HepG2 (cell line): ENCODE data around the gene IFT80. TPM values are rescaled to one million over a fixed set of nuclear protein-coding genes. Genes with fewer than 3 reads are reported as not detected.

Source experiments
- ATAC-seq: fragments of 200-7000 bp; cut with Tn5 transposase; 3 replicates; pipeline ENCODE4 v1.9.1; 2020; ENCODE audit warnings: mild to moderate bottlenecking, moderate library complexity
- BruUV-seq: library from RNA; stranded (reverse); fragments of 400-500 nt; replicated peaks from 2 replicates; lab custom pipeline; 2021; lab: Mats Ljungman, UMichigan
- CTCF ChIA-PET: fragments of 300-600 bp; formaldehyde crosslinking; extraction: SDS; loops from one replicate; lab custom pipeline; 2021; ENCODE audit warnings: low total read pairs, inconsistent platforms, low intra/inter-chr PET ratio; lab: Yijun Ruan, JAX
- POLR2A ChIA-PET: fragments of 350-600 bp; sonication (Branson Sonifier 250); formaldehyde crosslinking; loops from one replicate; lab custom pipeline; 2020; ENCODE audit warnings: antibody characterized with exemption, inconsistent platforms; lab: Yijun Ruan, JAX
- DNase-seq: peaks from one replicate; pipeline ENCODE4 v3.0.0-alpha.2; 2015; ENCODE audit warnings: low spot score
- FAIRE-seq: peaks from 3 replicates; lab custom pipeline; 2011; peaks lifted over from hg19 to GRCh38; lab: Jason Lieb, UNC
- H2AFZ ChIP-seq: one replicate; pipeline ENCODE4 v1.6.1; 2011; ENCODE audit warnings: low read length, inconsistent platforms
- H3K27ac ChIP-seq: fragments of 300-600 bp; 3 replicates; pipeline ENCODE4 v1.8.0; 2011; ENCODE audit warnings: mixed run types, mild to moderate bottlenecking, mixed read lengths, low read length, inconsistent platforms; ENCODE audit not compliant: insufficient read depth; ENCODE audit errors: extremely low read length
- H3K27me3 ChIP-seq, 2 experiments: fragments of 200-600 bp in 1 of 2; 2 replicates in 1 of 2; 3 replicates in 1 of 2; pipeline versions ENCODE4 v1.6.0 to v1.8.0; 2011; ENCODE audit warnings: low read length in 2 of 2, mild to moderate bottlenecking in 2 of 2, moderate library complexity in 2 of 2, inconsistent platforms in 1 of 2; ENCODE audit not compliant: insufficient read depth in 2 of 2, control insufficient read depth in 1 of 2
- H3K36me3 ChIP-seq, 2 experiments: fragments of 200-600 bp in 1 of 2; replicated peaks in 1 of 2; 2 replicates in 1 of 2; 3 replicates in 1 of 2; pipeline versions ENCODE4 v1.5.1 to v1.8.0; 2011; ENCODE audit warnings: low read length in 2 of 2, inconsistent platforms in 1 of 2; ENCODE audit not compliant: insufficient read depth in 2 of 2, control insufficient read depth in 1 of 2
- H3K4me1 ChIP-seq: 2 replicates; pipeline ENCODE4 v1.5.1; 2012; ENCODE audit warnings: low read length, inconsistent platforms; ENCODE audit not compliant: insufficient read depth
- H3K4me2 ChIP-seq: 2 replicates; pipeline ENCODE4 v1.6.0; 2011; ENCODE audit warnings: low read depth, low read length, inconsistent platforms
- H3K4me3 ChIP-seq, 3 experiments: fragments of 200-600 bp in 1 of 3; sonication (generic), shearing (Covaris generic) in 1 of 3; replicated peaks in 1 of 3; 2 replicates each; pipeline ENCODE4 v1.5.1; 2011 to 2016; ENCODE audit warnings: low read length in 3 of 3, inconsistent platforms in 2 of 3, low read depth in 2 of 3, mild to moderate bottlenecking in 2 of 3, control low read depth in 1 of 3, mixed read lengths in 1 of 3; ENCODE audit not compliant: insufficient read depth in 1 of 3
- H3K79me2 ChIP-seq: one replicate; pipeline ENCODE4 v1.6.1; 2011; ENCODE audit warnings: low read length, inconsistent platforms; ENCODE audit not compliant: insufficient read depth
- H3K9ac ChIP-seq: 2 replicates; pipeline ENCODE4 v1.6.0; 2011; ENCODE audit warnings: mild to moderate bottlenecking, low read depth, low read length, inconsistent platforms; ENCODE audit not compliant: insufficient read depth
- H3K9me3 ChIP-seq: 2 replicates; pipeline ENCODE4 v1.5.1; 2012; ENCODE audit warnings: mild to moderate bottlenecking, low read length
- H4K20me1 ChIP-seq: 2 replicates; pipeline ENCODE4 v1.6.0; 2011; ENCODE audit warnings: inconsistent platforms, mild to moderate bottlenecking, low read length, moderate library complexity; ENCODE audit not compliant: insufficient read depth
- FOSL2 ChIP-seq: sonication (generic); formaldehyde crosslinking; IDR thresholded peaks from 2 replicates; pipeline ENCODE4 v1.4.0; 2020; ENCODE audit warnings: missing genetic modification reagents
- JARID2 ChIP-seq: sonication (generic); formaldehyde crosslinking; IDR thresholded peaks from 2 replicates; pipeline ENCODE4 v1.8.1; 2023; ENCODE audit warnings: missing genetic modification reagents, inconsistent platforms; ENCODE audit not compliant: insufficient replicate concordance
- KDM3A ChIP-seq: IDR thresholded peaks from 2 replicates; pipeline ENCODE4 v1.6.1; 2018; ENCODE audit warnings: low read depth, missing compliant biosample characterization
- KLF9 ChIP-seq: IDR thresholded peaks from 2 replicates; pipeline ENCODE4 v1.6.1; 2016; ENCODE audit warnings: low read depth
- RBM39 ChIP-seq: fragments of 200-400 bp; formaldehyde crosslinking; IDR thresholded peaks from one replicate; pipeline ENCODE4 v1.6.1; 2018; ENCODE audit warnings: antibody characterized with exemption, mild to moderate bottlenecking, low read depth, low read length; ENCODE audit not compliant: poor library complexity, severe bottlenecking
- REXO4 ChIP-seq: sonication (generic); formaldehyde crosslinking; IDR thresholded peaks from 2 replicates; pipeline ENCODE4 v1.8.0; 2022; ENCODE audit warnings: missing genetic modification reagents, mild to moderate bottlenecking, borderline replicate concordance
- TEAD3 ChIP-seq: optimal IDR thresholded peaks from 2 replicates; pipeline ENCODE3; 2016; ENCODE audit warnings: borderline replicate concordance
- U2AF2 ChIP-seq: fragments of 200-400 bp; formaldehyde crosslinking; IDR thresholded peaks from 2 replicates; pipeline ENCODE4 v1.6.1; 2017; ENCODE audit warnings: low read depth, mild to moderate bottlenecking, low read length
- ZMYM4 ChIP-seq: sonication (generic); formaldehyde crosslinking; IDR thresholded peaks from 2 replicates; pipeline ENCODE4 v1.8.1; 2023; ENCODE audit warnings: mild to moderate bottlenecking, missing genetic modification reagents
- ZNF761 ChIP-seq: sonication (generic); formaldehyde crosslinking; conservative IDR thresholded peaks from 2 replicates; pipeline ENCODE4 v1.4.0; 2020; ENCODE audit warnings: mild to moderate bottlenecking, missing genetic modification reagents
- WGBS: methylation state at CpG from one replicate; pipeline ENCODE4 v1.1.6; 2017; ENCODE audit warnings: low lambda C conversion rate; 5-methylcytosine and 5-hydroxymethylcytosine counted together
- in situ Hi-C: cut with HindIII; loops from 2 replicates; pipeline ENCODE4 v1.10.0; 2017; ENCODE audit warnings: low pct_unique_long_range_greater_than_20kb; ENCODE audit not compliant: extremely low pct_ligation_motif_present
- intact Hi-C: fragments of 100-400 bp; cut with micrococcal nuclease; formaldehyde crosslinking; loops from one replicate; pipeline ENCODE4 v1.10.0; 2022; ENCODE audit not compliant: unreplicated experiment
- polyA plus RNA-seq, 8 experiments: library from polyadenylated mRNA; depleted of rRNA in 3 of 8; stranded (reverse) in 7 of 8; unstranded in 1 of 8; fragments of >200 nt; fragmentation: Illumina TruSeq in 4 of 8; extraction: Trizol in 4 of 8; gene quantifications; 2 replicates each; pipeline versions ENCODE4 v1.2.1 to v1.2.3, GENCODE V29; 2011 to 2016; ENCODE audit warnings: low read depth in 4 of 8, missing spikeins in 1 of 8, mixed read lengths in 1 of 8; ENCODE audit not compliant: insufficient read depth in 1 of 8
- total RNA-seq, 5 experiments: library from RNA; depleted of rRNA; stranded (reverse); fragments of >200 nt; fragmentation: Illumina TruSeq; extraction: Trizol; gene quantifications; 2 replicates each; pipeline ENCODE4 v1.2.3, GENCODE V29; 2016; ENCODE audit warnings: low read depth in 1 of 5
- TF ChIP-seq, protein P1 (sequence below): sonication (generic); formaldehyde crosslinking; IDR thresholded peaks from 2 replicates; pipeline ENCODE4 v1.4.0; 2020; ENCODE audit warnings: missing genetic modification reagents
- TF ChIP-seq, protein P2 (sequence below): sonication (generic); formaldehyde crosslinking; IDR thresholded peaks from 2 replicates; pipeline ENCODE4 v1.4.0; 2020; ENCODE audit warnings: missing genetic modification reagents
- TF ChIP-seq, protein P3 (sequence below): sonication (generic); formaldehyde crosslinking; IDR thresholded peaks from 2 replicates; pipeline ENCODE4 v1.8.1; 2023; ENCODE audit warnings: mild to moderate bottlenecking, missing genetic modification reagents

The IFT80 gene
- total and polyA plus RNA-seq, 2 of the 13 experiments (the other 11 are each of a cell fraction or from before 2014, with no cell fraction given) = 11.4 to 15.7 TPM

DNA sequence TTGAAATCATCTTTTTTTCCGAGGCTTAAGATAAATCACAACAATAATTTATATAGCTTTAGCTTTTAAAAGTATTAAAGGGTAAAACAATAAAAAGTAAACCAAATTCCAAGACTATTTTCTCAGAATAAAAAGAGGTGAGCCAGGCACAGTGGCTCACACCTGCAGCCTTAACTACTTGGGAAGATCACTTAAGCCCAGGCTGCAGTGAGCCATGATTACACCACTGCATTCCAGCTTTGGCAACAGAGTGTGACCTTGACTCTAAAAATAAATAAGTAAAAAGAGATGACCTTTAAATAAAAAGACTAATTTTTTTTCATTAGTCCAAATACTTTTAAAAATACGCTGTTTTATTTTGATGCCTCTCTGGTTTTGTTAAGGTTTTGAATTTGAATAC lies 119.4 kb downstream of the IFT80 start:
- H3K4me1 ChIP-seq = no peaks in the 10 kb centered on the region
- FAIRE-seq = no peak
- H3K79me2 ChIP-seq = no peaks in the 10 kb centered on the region
- H4K20me1 ChIP-seq = no peaks in the 10 kb centered on the region
- in situ Hi-C loops = no loop called here
- WGBS = 89% methylated on average over 2 of the region's 2 CpGs
- H3K9me3 ChIP-seq = no peaks in the 10 kb centered on the region
- H3K27ac ChIP-seq = no peak overlapping the region
- POLR2A ChIA-PET = no interaction called here
- H2AFZ ChIP-seq = no peak overlapping the region
- intact Hi-C loops = no loop called here
- TF ChIP-seq, protein P1, sequence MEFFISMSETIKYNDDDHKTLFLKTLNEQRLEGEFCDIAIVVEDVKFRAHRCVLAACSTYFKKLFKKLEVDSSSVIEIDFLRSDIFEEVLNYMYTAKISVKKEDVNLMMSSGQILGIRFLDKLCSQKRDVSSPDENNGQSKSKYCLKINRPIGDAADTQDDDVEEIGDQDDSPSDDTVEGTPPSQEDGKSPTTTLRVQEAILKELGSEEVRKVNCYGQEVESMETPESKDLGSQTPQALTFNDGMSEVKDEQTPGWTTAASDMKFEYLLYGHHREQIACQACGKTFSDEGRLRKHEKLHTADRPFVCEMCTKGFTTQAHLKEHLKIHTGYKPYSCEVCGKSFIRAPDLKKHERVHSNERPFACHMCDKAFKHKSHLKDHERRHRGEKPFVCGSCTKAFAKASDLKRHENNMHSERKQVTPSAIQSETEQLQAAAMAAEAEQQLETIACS (CRISPR knock-in tag) = no peak
- TF ChIP-seq TEAD3 = peak; percentile 40
- TF ChIP-seq, all 625 proteins: peak for 1
- CTCF ChIA-PET = no interaction called here
- Histone ChIP-seq H3K4me3 (no peak overlapping the region), H3K4me2 (no peak overlapping the region), H3K9ac (no peak overlapping the region), H3K27me3 (no peaks in the 10 kb centered on the region), H3K36me3 (peaks cover 0 to 2% of the 10 kb centered on the region in 2 experiments; a peak in 1 of 5 replicates)
- ATAC-seq (no peak), DNase-seq (peak; percentile 22)
- no TSS peak for BruUV-seq

DNA sequence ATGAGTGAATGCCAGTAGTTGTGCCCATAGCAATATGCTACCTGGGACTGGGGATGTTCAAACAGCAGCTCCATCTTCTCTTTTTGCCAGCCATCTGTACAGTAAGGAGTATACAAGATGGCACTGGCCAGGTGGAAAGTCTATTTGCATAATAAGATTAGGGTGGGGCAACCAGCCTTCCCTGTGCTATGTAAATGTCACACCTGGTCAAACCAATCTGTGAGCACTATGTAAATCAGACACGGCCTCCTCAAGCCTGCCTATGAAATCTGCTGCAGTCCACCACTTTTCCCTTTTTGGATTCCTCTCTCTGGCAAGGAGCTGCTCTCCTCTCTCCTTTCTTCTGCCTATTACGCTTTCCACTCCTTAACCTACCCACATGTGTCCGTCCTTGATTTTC lies 120.8 kb downstream of the IFT80 start:
- in situ Hi-C loops = no loop called here
- no peak overlapping the region for H3K4me3 ChIP-seq
- no peak for TF ChIP-seq RBM39
- TF ChIP-seq KDM3A (CRISPR knock-in tag) = no peak
- TF ChIP-seq, protein P2, sequence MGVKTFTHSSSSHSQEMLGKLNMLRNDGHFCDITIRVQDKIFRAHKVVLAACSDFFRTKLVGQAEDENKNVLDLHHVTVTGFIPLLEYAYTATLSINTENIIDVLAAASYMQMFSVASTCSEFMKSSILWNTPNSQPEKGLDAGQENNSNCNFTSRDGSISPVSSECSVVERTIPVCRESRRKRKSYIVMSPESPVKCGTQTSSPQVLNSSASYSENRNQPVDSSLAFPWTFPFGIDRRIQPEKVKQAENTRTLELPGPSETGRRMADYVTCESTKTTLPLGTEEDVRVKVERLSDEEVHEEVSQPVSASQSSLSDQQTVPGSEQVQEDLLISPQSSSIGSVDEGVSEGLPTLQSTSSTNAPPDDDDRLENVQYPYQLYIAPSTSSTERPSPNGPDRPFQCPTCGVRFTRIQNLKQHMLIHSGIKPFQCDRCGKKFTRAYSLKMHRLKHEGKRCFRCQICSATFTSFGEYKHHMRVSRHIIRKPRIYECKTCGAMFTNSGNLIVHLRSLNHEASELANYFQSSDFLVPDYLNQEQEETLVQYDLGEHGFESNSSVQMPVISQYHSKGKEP = no peak
- no peak for TF ChIP-seq U2AF2
- TF ChIP-seq KLF9 (CRISPR knock-in tag) = no peak
- TF ChIP-seq, protein P3, sequence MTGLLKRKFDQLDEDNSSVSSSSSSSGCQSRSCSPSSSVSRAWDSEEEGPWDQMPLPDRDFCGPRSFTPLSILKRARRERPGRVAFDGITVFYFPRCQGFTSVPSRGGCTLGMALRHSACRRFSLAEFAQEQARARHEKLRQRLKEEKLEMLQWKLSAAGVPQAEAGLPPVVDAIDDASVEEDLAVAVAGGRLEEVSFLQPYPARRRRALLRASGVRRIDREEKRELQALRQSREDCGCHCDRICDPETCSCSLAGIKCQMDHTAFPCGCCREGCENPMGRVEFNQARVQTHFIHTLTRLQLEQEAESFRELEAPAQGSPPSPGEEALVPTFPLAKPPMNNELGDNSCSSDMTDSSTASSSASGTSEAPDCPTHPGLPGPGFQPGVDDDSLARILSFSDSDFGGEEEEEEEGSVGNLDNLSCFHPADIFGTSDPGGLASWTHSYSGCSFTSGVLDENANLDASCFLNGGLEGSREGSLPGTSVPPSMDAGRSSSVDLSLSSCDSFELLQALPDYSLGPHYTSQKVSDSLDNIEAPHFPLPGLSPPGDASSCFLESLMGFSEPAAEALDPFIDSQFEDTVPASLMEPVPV (CRISPR knock-in tag) = no peak
- TF ChIP-seq FOSL2 (CRISPR knock-in tag) = no peak
- TF ChIP-seq ZMYM4 (CRISPR knock-in tag) = no peak
- TF ChIP-seq JARID2 = no peak
- no peak for TF ChIP-seq ZNF761 (CRISPR knock-in tag)
- TF ChIP-seq REXO4 (CRISPR knock-in tag) = no peak

More for the DNA sequence above, 120.8 kb downstream of the IFT80 start:
- ChIA-PET POLR2A (no interaction called here), CTCF (no interaction called here)
- Histone ChIP-seq H3K27me3 (no peaks in the 10 kb centered on the region), H4K20me1 (no peaks in the 10 kb centered on the region), H3K4me2 (no peak overlapping the region), H3K4me1 (no peaks in the 10 kb centered on the region), H2AFZ (no peak overlapping the region), H3K9me3 (no peaks in the 10 kb centered on the region), H3K27ac (no peak overlapping the region), H3K79me2 (no peaks in the 10 kb centered on the region), H3K36me3 (peaks cover 0 to 2% of the 10 kb centered on the region in 2 experiments; a peak in 1 of 5 replicates), H3K9ac (no peak overlapping the region)
- no peak for FAIRE-seq
- no peak for ATAC-seq
- DNase-seq = no peak
- BruUV-seq = no TSS peak
- 100% methylated on average over 3 of the region's 3 CpGs for WGBS
- intact Hi-C loops = no loop called here
